Vagina (tissue), 2 donors: Measurements from ENCODE around the gene MARCHF11. TPM values are rescaled to one million over a fixed set of nuclear protein-coding genes. Genes with fewer than 3 reads are reported as not detected.

Experiments
- DNase-seq, 2 donors: peaks; one replicate each; pipeline ENCODE4 v3.0.0-alpha.2; 2017; ENCODE audit errors: extremely low spot score in 2 of 2
- H3K27ac ChIP-seq: fragments of 200-600 bp; sonication (generic); one replicate; pipeline ENCODE4 v1.5.1; 2019
- H3K27me3 ChIP-seq: fragments of 200-600 bp; sonication (generic); one replicate; pipeline ENCODE4 v1.5.1; 2019
- H3K36me3 ChIP-seq, 2 donors: fragments of 200-600 bp; sonication (generic); one replicate each; pipeline ENCODE4 v1.5.1; 2017 to 2019
- H3K4me1 ChIP-seq: fragments of 200-600 bp; sonication (generic); one replicate; pipeline ENCODE4 v1.5.1; 2019
- H3K4me3 ChIP-seq, 2 donors: fragments of 200-600 bp; sonication (generic); 1 replicate in 1 of 2; 2 replicates in 1 of 2; pipeline ENCODE4 v1.5.1; 2016 to 2019
- H3K9me3 ChIP-seq: fragments of 200-600 bp; sonication (generic); one replicate; pipeline ENCODE4 v1.5.1; 2019
- CTCF ChIP-seq, 3 experiments: fragments of 450-650 bp in 2 of 3; fragments of 200-600 bp in 1 of 3; sonication (generic) in 1 of 3; IDR thresholded peaks; one replicate each; pipeline ENCODE4 v1.5.1; 2017 to 2019; ENCODE audit warnings: antibody characterized with exemption in 3 of 3, mild to moderate bottlenecking in 2 of 3, moderate library complexity in 2 of 3
- POLR2A ChIP-seq, 2 donors: fragments of 450-650 bp; IDR thresholded peaks; one replicate each; pipeline ENCODE4 v1.6.1; 2017; ENCODE audit warnings: antibody characterized with exemption in 2 of 2, mild to moderate bottlenecking in 2 of 2, moderate library complexity in 2 of 2
- POLR2AphosphoS5 ChIP-seq, 2 donors: sonication (generic); formaldehyde crosslinking; IDR thresholded peaks; one replicate each; pipeline ENCODE4 v1.9.0; 2017; ENCODE audit warnings: antibody characterized with exemption in 2 of 2, mild to moderate bottlenecking in 2 of 2, low read depth in 1 of 2; ENCODE audit not compliant: insufficient read depth in 1 of 2
- intact Hi-C: fragments of 100-400 bp; cut with DNase I; formaldehyde crosslinking; loops from one replicate; pipeline ENCODE4 v1.15.1; 2023
- total RNA-seq: library from RNA; depleted of rRNA; stranded (reverse); fragments of >200 nt; gene quantifications from one replicate; pipeline ENCODE4 v1.2.3, GENCODE V29; 2016

The MARCHF11 gene
- total RNA-seq, 1 donor from 2014 or later = not detected

GRCh38 chr5:16152601-16153568, 26.7 kb downstream of the MARCHF11 start:
- intact Hi-C loops = no loop called here
- TF ChIP-seq POLR2A (IDR thresholded peaks at IDR 0.05) = no peak
- TF ChIP-seq CTCF (IDR thresholded peaks at IDR 0.05) = no peak
- TF ChIP-seq POLR2AphosphoS5 (IDR thresholded peaks at IDR 0.05; ENCODE audit: insufficient read depth in 1 of 2, low read depth in 1 of 2) = no peak

GRCh38 chr5:16149621-16150020, 30.0 kb downstream of the MARCHF11 start:
- H3K27ac ChIP-seq = no peak overlapping the region

More at GRCh38 chr5:16152601-16153568, 26.7 kb downstream of the MARCHF11 start:
- no peak overlapping the region for H3K27ac ChIP-seq
- DNase-seq = no peak
- H3K27me3 ChIP-seq = no peaks in the 10 kb centered on the region
- no peaks in the 10 kb centered on the region for H3K4me1 ChIP-seq
- no peaks in the 10 kb centered on the region for H3K9me3 ChIP-seq
- H3K36me3 ChIP-seq = no peaks in the 10 kb centered on the region
- no peak overlapping the region for H3K4me3 ChIP-seq

GRCh38 chr5:16147179-16147900, 32.3 kb downstream of the MARCHF11 start:
- Histone ChIP-seq H3K27ac (no peak overlapping the region), H3K27me3 (no peaks in the 10 kb centered on the region), H3K9me3 (no peaks in the 10 kb centered on the region), H3K4me3 (no peak overlapping the region), H3K36me3 (no peaks in the 10 kb centered on the region), H3K4me1 (no peaks in the 10 kb centered on the region)
- intact Hi-C loops = no loop called here
- DNase-seq = no peak
- TF ChIP-seq CTCF (IDR thresholded peaks at IDR 0.05) = no peak
- TF ChIP-seq POLR2AphosphoS5 (IDR thresholded peaks at IDR 0.05; ENCODE audit: insufficient read depth in 1 of 2, low read depth in 1 of 2) = no peak
- no peak for TF ChIP-seq POLR2A (IDR thresholded peaks at IDR 0.05)

More at GRCh38 chr5:16149621-16150020, 30.0 kb downstream of the MARCHF11 start:
- intact Hi-C loops = no loop called here
- Histone ChIP-seq H3K27me3 (no peaks in the 10 kb centered on the region), H3K9me3 (no peaks in the 10 kb centered on the region), H3K4me3 (no peak overlapping the region), H3K36me3 (no peaks in the 10 kb centered on the region), H3K4me1 (no peaks in the 10 kb centered on the region)
- DNase-seq = no peak
- TF ChIP-seq CTCF (IDR thresholded peaks at IDR 0.05) (no peak), POLR2A (IDR thresholded peaks at IDR 0.05) (no peak), POLR2AphosphoS5 (IDR thresholded peaks at IDR 0.05; ENCODE audit: insufficient read depth in 1 of 2, low read depth in 1 of 2) (no peak)

GRCh38 chr5:16144416-16144815, 35.2 kb downstream of the MARCHF11 start:
- Histone ChIP-seq H3K27ac (no peak overlapping the region), H3K4me3 (no peak overlapping the region), H3K9me3 (no peaks in the 10 kb centered on the region), H3K36me3 (no peaks in the 10 kb centered on the region), H3K27me3 (no peaks in the 10 kb centered on the region), H3K4me1 (no peaks in the 10 kb centered on the region)
- intact Hi-C loops = no loop called here
- no peak for DNase-seq
- TF ChIP-seq POLR2AphosphoS5 (IDR thresholded peaks at IDR 0.05; ENCODE audit: insufficient read depth in 1 of 2, low read depth in 1 of 2) = no peak
- TF ChIP-seq POLR2A (IDR thresholded peaks at IDR 0.05) = no peak
- TF ChIP-seq CTCF (IDR thresholded peaks at IDR 0.05) = no peak
